CD4-positive, alpha-beta T cell treated with Interferon alpha-2 for 1 hour (primary cell): ENCODE results near the gene NOP10.
"Not testable (repeated sequence)": the region's sequence is repeated elsewhere in the genome, so short reads cannot be mapped to it uniquely, and the experiment has no call there.

Experiments
- DNase-seq, 2 donors: peaks; one replicate each; pipeline ENCODE4 v3.0.0-alpha.2; 2020 to 2022

The NOP10 gene

DNA sequence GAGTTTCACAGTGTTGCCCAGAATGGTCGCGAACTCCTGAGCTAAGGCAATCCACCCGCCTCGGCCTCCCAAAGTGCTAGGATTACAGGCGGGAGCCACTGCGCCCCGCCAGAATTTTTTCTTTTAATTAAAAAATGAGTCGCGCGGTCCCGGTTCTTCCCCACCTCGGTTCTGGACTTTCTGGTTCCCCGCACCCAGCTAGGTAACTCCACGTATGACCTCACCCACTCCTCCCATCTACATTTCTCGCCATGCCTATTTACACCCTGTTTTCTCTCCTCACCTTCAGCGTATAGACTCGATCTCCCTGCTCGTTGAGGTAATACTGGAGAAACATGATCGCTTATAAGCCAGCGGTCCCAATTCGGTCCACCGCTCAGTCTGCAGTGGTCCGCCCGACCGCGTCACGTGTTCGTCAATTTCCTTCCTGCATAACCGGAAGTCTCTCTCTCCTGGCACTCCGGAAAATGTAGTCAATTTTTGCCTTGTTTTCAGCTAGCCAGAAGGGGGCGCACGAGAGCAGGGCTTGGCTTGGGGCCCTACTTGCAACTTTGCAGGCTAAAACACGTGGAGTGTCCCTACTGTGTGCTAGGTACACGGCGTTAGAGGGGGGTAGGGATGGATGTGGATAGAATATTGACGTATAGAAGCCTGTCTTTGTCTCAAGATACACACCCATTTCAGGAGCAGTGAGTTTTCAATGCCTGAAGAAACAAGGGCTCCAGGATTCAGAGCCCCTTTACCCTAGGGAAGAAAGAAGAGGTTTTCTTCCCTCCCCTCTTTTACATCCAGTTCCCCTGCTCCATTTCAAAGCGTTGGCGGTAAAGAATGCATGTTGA lies at the start of gene NOP10, which contains the start of gene NUTM1:
Gene NOP10, minus strand, starts transcription at position 400 of the 839 bp plus-strand sequence. Its CDS starts 63 bp downstream, at position 337.
Gene NUTM1, plus strand, starts transcription at position 579 of the 839 bp plus-strand sequence. CDS start 382 bp downstream, outside the sequence.
- peak; percentile 91 to 95 for DNase-seq

DNA sequence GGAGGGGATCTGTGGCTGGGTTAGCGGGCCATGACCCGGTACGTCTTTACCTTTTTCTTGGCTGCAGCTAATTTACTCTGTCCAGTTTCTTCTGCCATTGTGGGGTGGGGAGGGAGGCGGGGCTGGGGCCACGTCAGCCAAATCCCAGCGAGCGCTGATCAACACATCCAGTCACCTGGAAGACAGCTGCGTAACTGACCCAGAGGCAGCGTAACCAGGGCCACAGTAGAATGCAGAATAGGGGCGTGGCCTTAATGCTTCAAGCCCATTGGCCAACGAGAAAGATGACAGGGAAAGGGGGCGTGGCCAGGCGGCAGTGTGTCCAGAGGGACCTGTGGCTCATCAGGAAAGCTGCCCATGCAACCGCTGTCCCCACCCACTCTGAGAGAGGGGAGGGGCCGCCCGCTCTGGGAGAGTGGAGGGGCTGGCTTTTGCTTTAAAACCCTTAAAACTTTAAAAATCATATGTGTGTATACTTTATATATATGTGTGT lies 46.7 kb upstream of the NOP10 start:
- not testable (repeated sequence) for DNase-seq

DNA sequence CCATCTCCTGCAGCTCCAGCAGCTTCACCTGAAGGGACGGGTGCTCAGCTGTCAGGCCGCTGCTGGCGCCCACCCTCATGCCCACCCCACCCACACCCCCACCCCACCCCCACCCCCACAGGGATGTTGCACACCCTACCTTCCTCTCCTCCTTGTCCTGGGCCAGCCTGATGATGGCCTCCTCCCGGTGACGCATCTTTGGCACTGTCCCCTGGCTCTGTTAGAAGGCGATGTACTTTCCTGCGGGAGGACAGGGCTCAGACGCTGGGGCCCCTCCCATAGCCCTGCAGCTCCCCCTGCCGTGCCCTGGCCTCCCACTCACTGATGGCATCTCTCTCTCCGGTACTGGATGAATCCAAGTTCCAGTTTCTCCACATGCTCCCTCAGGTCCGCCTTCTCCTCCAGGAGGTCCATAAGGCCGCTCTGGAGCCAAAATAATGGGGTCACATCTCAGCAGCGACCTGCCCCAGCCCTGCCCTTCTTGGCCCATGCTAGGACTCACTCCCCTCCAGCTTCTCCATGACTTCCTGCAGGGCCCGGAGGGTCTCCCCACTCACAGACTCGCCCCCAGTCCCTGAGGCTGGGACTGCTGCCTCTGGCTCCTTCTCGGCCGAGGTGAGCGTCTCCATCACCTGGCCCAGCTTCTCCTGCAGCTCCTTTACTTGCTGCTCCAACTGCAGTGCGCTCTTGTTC lies 39.0 kb upstream of the NOP10 start:
- not testable (repeated sequence) for DNase-seq

DNA sequence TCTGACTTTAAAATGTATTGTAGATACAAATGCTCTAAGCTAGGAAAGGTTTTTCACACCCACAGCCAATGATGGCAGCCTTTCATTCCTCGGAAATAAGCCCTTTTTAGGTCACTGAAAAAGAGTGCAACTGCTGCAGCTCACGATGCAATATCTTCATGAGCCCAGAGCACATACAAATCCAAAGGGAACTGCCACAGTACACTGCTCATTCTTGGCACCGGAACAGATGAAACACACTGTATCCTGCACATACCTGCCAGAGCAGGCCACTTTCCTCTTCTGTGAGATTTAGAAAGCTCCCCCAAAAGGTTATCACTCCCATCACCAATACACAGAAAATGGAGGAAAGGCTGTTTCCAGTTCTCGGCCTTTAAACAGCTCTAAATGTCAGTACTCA lies 37.6 kb upstream of the NOP10 start:
- DNase-seq, result not testable (repeated sequence)

DNA sequence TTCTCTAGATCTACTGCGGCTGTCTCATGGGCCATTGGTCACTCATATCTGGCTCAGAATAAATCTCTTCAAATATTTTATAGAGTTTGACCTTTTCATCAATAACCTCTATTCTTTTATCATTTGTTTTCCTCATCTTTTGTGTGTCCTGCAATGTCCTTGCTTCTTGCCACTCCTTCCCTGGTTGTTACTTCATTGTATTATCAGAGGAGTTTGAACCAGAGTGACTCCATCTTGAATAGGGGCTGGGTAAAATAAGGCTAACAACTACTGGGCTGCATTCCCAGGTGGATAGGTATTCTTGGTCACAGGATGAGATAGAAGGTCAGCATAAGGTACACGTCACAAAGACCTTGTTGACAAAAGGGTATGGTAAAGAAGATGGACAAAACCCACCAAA lies 33.9 kb upstream of the NOP10 start:
- no peak for DNase-seq

DNA sequence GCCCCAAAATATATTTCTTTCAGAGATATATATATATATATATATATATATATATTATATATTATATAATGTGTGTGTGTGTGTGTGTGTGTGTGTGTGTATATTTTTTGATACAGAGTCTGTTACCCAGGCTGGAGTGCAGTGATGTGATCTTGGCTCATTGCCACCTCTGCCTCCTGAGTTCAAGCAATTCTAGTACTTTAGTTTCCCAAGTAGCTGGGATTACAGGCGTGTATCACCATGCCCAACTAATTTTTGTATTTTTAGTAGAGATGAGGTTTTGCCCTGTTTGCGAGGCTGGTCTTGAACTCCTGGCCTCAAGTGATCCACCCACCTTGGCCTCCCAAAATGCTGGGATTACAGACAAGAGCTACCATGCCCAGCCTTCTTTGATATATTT lies 32.6 kb upstream of the NOP10 start:
- not testable (repeated sequence) for DNase-seq

DNA sequence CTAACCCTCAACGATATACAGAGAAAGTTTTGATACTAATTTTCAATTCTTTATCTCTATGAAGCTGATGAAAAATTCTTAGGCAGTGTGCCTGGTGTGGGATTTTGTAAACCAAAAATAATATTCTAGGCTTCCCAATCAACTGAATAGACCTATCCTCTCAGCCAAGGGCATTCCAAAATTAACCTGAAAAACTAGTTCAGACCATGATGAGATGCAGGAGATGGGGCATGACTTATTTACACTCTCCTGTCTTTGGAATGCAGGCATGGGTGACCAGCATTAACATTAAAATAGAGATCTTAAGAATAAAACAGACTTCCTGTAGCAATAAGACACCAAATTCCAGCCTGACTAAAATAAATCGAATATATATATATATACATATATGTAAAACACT lies 31.9 kb upstream of the NOP10 start:
- no peak for DNase-seq

DNA sequence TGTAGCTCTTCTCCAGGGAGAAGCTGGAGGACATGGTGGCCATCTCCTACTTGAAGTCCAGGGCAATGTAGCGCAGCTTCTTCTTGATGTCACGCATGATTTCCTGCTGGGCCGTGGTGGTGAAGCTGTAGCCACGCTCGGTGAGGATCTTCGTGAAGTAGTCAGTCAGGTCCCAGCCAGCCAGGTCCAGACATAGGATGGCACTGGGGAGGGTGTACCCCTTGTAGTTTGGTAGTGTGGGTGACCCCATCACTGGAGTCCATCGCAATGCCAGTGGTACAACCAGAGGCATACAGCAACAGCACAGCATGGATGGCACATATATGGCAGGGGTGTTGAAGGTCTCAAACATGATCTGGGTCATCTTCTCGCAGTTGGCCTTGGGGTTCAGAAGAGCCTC lies 31.0 kb upstream of the NOP10 start:
- no peak for DNase-seq

DNA sequence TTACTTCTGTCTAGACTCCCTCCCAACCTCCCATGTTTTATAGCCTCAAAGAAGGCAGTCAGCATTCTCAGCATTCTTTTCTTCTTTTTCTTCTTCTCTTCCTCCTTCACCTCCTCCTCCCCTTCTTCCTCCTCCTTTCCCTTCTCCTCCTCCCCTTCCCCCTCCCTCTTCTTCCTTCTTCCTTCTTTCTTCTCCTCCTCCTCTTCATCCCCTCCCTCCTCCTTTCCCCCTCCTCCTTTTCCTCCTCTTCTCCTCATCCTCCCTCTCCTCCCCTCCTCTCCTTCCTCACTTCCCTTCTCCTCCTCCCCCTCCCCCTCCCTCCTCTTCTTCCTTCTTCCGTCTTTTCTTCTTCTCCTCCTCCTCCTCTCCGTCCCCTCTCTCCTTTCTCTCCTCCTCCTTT lies 27.7 kb upstream of the NOP10 start:
- no peak for DNase-seq

DNA sequence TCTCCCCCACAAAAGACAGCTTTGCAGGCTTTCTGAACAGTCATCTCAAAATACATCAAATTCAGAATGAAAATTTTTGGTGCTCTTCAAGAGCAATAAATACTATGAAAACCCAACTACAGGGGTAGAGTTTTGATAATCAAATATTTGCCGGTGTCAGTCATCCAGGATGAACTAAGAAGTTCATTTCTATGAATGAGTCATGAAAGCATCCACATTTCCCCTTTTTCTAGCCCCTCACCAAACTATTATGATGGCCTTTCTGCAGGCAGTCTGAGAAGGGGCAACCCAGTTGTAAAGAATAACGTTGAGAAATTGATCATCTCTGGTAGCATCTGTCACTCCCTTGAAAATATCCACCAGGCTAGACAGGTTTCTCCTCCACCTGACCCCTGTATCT lies 27.2 kb upstream of the NOP10 start:
- no peak for DNase-seq

DNA sequence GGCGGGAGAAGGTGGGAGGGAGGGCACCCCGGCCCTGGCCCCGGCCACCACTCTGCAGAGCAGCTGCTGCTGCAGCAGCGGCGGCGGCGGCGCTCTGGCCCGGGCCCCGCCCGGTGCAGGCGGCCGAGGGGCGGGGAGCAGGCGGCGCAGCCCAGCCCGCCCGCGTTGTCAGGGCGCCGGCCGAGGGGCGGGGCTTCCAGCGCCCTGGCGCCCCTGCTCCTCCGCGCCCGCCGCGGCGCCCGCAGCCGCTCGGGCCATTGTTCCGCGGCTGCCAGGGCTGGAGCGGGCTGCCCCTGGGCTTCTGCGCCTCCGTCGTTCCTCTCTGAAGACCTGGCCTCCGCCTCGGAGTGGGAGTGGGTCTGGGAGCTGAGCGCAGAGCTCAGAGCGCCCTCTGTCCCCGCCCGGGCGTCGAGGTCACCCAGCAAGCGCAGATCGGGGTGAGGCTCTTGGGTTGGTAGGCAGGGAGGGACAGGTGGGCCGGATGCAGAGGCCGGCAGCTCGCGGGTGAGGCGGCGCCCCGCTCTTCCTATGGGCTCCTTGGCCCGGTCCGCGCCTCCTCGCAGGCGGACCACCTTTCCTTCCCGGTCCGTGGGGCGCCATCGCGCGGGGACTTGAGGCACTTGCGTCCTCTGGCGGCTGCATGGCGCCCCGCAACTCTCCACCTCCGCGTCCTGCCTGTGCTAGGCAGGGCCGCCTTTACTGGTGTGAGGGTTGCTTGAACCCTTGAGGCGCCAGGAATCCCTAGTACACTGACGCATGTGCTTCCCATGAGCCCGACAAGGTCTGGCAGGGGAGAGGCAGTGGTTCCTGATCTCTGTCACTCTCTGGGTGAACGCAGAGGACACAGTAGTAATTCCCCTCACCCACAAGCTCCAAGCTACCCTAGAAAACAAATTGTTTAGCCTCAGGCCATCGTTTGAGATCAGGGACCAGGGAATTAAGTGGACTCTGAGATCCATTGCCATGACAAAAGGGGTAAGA lies 24.5 kb upstream of the NOP10 start, which contains the start of gene LPCAT4:
Gene LPCAT4, minus strand, starts transcription at position 96 of the 981 bp plus-strand sequence. CDS start 96 bp downstream, outside the sequence.
- peak; percentile 89 to 93 for DNase-seq

DNA sequence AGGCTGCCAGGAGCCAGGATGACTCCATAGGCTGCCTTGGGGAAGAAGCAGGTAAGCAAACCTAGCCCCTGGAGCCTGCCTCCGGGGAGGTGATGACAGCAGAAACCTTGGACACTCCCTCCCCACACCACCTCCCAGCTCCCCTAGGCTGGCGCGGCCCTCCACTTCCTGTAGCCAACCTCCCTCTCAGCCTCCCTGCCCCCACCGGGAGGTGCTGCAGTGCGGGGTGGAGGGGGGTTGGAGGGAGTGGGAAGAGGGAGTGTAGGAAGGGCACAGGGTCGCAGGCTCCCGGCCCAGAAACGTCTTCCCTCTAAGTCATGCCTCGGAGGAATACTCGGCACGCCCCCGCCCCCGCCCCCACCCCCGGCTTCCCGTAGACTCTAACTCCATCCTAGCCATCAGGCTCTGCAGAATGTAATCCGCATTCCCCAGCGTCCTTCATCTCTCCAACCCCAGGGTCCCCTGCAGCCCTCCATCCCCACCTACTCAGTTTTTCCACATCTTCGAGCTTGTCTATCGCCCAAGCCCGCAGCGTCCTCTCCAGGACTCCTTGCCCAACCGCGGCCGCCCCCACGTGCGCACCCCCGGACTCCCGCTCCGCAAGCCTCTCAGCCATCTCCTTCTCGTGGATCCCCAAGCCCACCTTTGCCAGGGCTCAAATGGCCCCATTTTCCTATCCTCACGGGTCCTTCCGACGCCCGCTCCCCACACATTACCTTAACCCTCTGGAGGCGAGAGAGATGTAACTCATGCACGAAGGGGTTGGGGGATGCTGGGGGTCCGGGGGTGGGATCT lies 23.5 kb upstream of the NOP10 start:
- DNase-seq, result peak; percentile 12 to 52

DNA sequence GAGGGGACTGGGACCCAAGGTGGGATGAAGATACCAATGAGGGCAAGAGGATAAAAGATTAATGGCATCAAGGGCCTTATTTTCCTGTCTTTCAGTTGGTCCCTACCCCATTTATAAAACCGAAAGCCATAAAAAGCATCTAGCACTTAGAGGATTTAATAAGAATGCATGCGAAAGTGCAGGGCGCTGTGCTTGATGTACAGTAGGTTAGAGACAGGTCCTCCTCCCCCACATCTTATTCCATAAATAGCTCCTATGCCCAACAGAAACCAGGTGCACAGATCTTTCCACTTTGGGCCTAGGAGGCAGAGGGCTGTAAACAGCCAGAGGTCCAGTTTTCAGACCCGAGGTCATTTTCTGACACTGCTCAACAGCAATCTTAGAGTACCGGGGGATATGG lies 22.9 kb upstream of the NOP10 start:
- DNase-seq, result no peak

DNA sequence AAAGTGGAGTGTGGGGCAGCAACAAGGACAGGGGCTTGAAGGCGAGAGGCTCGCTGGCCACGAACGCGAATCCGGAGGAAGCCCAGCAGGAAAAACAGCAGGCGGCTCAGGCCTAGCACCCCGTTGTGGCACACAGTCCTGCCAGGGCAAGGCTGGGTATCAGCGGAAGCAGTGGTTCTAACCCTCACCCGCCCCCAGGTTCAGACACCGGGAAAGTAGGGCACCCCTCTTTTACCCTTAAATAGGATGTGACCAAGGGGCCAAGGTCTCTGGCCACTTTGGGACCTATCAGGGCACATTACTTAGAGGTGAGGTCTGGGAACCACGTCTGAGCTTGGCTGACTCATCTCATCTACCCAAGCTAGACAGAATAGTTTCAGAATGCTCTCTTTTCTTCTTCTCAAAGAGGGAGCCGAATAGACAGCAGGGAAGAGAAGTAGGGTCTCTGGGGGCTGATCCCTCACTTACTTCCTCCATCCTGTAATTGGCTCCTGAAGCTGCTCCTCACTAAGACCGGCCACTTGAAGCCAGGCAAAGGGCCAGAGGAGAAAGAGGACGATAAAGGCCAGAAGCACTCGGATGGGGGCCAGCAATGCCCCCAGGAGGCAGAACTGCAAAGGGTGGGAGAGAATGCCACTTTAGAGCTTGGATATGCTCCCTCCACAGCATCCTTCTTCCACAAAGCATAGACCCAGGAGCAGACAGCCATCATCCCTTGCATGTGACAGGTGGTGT lies 22.3 kb upstream of the NOP10 start:
- DNase-seq, result peak in 1 of 2 donors; percentile 14

DNA sequence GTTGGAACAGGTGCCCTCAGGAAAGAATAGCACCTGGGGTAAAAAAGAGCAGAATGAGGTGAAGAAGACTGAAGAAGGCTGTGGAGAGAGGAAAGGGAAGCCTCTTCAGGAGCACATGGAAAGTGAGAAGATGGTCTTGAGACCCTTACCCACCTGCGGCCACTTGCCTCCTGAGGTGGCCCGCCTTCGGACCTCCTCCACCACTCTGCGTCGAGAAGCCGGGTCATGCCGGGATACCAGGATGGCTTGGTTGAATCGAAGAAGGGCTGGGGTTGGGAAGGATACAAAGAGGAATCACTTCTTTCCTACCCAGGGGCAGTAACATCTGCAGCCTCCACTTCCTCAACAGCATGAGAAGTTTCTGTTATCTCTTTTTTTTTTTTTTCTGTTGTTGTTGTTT lies 21.1 kb upstream of the NOP10 start:
- DNase-seq, result no peak

DNA sequence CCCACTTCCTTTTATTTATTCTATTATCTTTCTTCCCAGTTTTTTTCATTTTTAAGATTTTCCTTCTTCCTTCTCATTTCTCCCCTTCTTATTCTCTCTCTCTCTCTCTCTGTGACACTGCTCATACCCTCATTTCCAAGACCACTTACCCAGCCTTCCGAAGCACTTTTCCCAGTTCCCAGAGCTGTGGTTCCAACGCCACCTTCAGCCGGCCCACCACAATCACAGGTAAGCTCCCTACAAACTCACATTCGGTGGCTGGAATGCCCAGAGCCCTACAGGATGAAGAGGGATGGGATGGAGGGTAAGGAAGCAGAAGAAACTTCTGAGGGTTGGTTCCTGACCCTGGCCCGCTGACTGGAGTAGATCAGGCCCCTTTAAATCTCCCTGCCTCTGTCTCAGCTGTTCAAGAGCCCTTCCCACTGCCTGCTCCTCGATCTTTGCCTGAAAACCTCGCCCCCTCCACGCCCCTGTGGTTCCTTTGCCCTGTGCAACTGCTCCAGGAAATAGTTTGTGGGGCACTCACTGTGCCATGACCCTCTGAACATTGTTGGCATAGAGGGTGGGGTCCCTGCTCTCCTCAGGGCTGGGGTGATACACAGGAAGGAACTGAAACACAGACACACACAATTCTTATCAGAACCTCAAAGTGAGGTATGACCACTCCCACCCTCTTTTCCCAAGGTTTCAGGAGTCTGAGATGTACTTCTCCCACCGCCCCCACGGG lies 19.3 kb upstream of the NOP10 start:
- no peak for DNase-seq

DNA sequence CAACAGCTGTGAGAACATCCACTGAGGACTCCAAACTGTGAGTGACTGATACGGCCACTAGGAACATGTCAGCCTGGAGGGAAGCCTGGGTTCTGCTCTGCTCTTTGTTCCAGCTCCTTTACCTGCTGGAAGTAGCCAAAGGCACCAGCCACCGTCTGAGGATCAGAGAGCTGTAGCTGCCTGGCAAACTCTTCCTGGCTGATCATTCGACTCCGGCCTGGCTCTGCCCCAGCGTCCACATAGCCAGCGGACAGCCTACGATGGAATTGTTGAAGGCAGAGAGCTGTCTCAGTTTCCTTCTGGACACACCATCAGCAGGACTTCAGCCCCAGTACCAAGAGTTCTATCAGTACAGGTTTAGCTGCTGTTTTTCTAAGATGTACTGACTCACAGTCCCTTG lies 18.3 kb upstream of the NOP10 start:
- no peak for DNase-seq

DNA sequence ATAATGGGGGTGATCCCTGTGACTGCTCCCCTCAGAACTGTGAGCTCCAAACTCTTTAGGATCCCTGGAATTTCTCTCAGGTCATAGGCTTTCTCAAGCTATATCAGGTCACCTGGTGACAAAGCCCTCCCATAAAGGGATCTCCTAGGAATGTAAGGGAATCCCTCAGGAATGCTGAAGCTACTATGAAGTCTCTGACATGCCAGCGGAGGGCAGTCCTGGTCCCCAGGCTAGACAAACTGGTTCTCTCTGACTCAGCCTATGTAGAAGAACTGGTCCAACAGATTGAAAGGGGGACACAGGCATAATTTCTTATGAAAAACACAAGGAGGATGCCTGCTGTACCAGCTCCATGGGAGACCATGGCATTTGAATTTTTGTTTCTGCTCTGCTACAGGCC lies 17.4 kb upstream of the NOP10 start:
- DNase-seq, result no peak

DNA sequence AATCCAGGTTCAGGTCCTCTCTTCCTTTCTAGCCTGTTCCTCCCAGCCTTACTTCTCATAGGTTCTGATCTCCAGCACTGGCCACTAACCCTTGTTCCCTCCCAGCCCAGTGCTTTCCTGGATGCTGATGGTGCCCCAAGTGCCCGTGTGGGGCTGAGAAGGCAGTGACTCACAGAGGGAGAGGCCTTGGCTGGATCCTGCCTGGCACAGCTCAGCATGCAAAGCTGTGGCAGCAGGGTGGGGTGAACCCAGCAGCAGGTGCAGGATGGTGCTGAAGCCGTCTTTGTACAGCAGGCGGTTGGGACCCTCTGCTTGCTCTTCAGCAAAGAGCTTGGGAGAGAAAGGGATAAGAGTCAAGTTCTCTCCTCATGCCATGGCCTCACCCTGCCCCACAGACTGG lies 16.5 kb upstream of the NOP10 start:
- DNase-seq, result no peak

DNA sequence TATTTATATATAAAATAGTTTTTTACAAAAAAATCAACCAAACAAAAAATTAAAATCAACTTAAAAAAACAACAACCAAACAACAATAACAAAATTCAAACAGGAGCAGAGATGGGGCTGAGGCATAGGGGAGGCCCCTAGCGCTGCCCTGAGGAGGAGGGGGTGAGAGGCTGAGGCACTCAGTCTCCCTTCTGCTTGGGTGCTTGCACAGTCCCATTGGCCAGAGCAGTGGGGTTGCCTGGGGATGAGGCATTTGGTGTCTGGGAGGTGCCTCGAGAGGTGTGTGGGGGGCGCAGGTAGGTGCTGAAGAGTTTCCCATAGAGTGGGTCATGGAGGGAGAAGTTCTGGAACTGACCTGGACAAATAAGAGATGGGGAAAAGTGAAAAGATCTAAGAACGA lies 16.0 kb upstream of the NOP10 start:
- DNase-seq, result no peak
